K562 (cell line): ENCODE data around the gene ZNF43. TPM values are rescaled to one million over a fixed set of nuclear protein-coding genes. Genes with fewer than 3 reads are reported as not detected.

Experiments
- ARID3B ChIP-seq: fragments of 250-450 bp; sonication (Bioruptor Pico); IDR thresholded peaks from 2 replicates; pipeline ENCODE4 v1.4.0; 2020; ENCODE audit warnings: borderline replicate concordance
- BCOR ChIP-seq: fragments of 450-650 bp; IDR thresholded peaks from 2 replicates; pipeline ENCODE4 v1.6.1; 2016
- E2F3 ChIP-seq: fragments of 250-450 bp; sonication (Bioruptor Pico); IDR thresholded peaks from 2 replicates; pipeline ENCODE4 v1.4.0; 2020; ENCODE audit warnings: mild to moderate bottlenecking
- FOXA3 ChIP-seq, 2 experiments: fragments of 450-650 bp in 1 of 2; sonication (generic) in 1 of 2; formaldehyde crosslinking; IDR thresholded peaks in 1 of 2; conservative IDR thresholded peaks in 1 of 2; 2 replicates each; pipeline versions ENCODE4 v1.4.0 to v1.8.0; 2020 to 2022; ENCODE audit warnings: mild to moderate bottlenecking in 2 of 2, missing genetic modification reagents in 1 of 2
- FOXM1 ChIP-seq, 2 experiments: fragments of 450-650 bp in 1 of 2; sonication (generic) in 1 of 2; formaldehyde crosslinking in 1 of 2; IDR thresholded peaks; 2 replicates each; pipeline versions ENCODE4 v1.6.1 to v1.9.0; 2017 to 2022; ENCODE audit warnings: low read depth in 2 of 2, mild to moderate bottlenecking in 2 of 2, missing genetic modification reagents in 1 of 2, moderate library complexity in 1 of 2
- MAFK ChIP-seq: IDR thresholded peaks from 2 replicates; pipeline ENCODE4 v1.6.1; 2011; ENCODE audit warnings: low read length, improper control_type of control experiment
- NFE2L1 ChIP-seq: fragments of 450-650 bp; IDR thresholded peaks from 2 replicates; pipeline ENCODE4 v1.6.1; 2016; ENCODE audit warnings: missing genetic modification characterization, low read depth, mild to moderate bottlenecking, missing compliant biosample characterization, moderate library complexity, borderline replicate concordance
- RBM14 ChIP-seq: fragments of 200-400 bp; formaldehyde crosslinking; IDR thresholded peaks from 2 replicates; pipeline ENCODE4 v1.6.1; 2018; ENCODE audit warnings: low read depth, mild to moderate bottlenecking, low read length, moderate library complexity, borderline replicate concordance; ENCODE audit not compliant: insufficient read depth
- RBM34 ChIP-seq: fragments of 200-400 bp; formaldehyde crosslinking; IDR thresholded peaks from 2 replicates; pipeline ENCODE4 v1.6.1; 2018; ENCODE audit warnings: low read length, borderline replicate concordance; ENCODE audit not compliant: insufficient read depth
- SLC30A9 ChIP-seq: fragments of 250-450 bp; sonication (Bioruptor Pico); IDR thresholded peaks from 2 replicates; pipeline ENCODE4 v1.8.0; 2022; ENCODE audit warnings: mild to moderate bottlenecking, moderate library complexity
- SNRNP70 ChIP-seq: fragments of 200-400 bp; formaldehyde crosslinking; optimal IDR thresholded peaks from 2 replicates; pipeline ENCODE3; 2017; ENCODE audit warnings: low read depth, low read length
- TBP ChIP-seq: optimal IDR thresholded peaks from 2 replicates; pipeline ENCODE3; 2011; ENCODE audit warnings: low read depth, low read length, improper control_type of control experiment
- THAP12 ChIP-seq: fragments of 250-450 bp; sonication (Bioruptor Pico); IDR thresholded peaks from 2 replicates; pipeline ENCODE4 v1.9.0; 2021; ENCODE audit warnings: mild to moderate bottlenecking, inconsistent platforms
- ZNF217 ChIP-seq: sonication (generic); formaldehyde crosslinking; IDR thresholded peaks from 2 replicates; pipeline ENCODE4 v1.8.0; 2022; ENCODE audit warnings: mild to moderate bottlenecking, missing genetic modification reagents
- ZNF740 ChIP-seq, 3 experiments: fragments of 200-800 bp in 1 of 3; sonication (Bioruptor generic) in 1 of 3; sonication (generic) in 1 of 3; formaldehyde crosslinking in 1 of 3; IDR thresholded peaks; 2 replicates each; pipeline versions ENCODE4 v1.6.1 to v1.8.0; 2016 to 2022; ENCODE audit warnings: mild to moderate bottlenecking in 2 of 3, missing compliant biosample characterization in 2 of 3, missing genetic modification characterization in 2 of 3, missing genetic modification reagents in 1 of 3
- polyA plus RNA-seq, 8 experiments: library from polyadenylated mRNA; depleted of rRNA in 4 of 8; stranded (reverse) in 5 of 8; unstranded in 3 of 8; fragments of >200 nt; fragmentation: Nextera tagmentation in 2 of 8; fragmentation: Illumina TruSeq in 1 of 8; extraction: Ambion mirVana in 2 of 8; extraction: Trizol in 1 of 8; gene quantifications; 2 replicates each; pipeline versions ENCODE4 v1.2.1 to v1.2.3, GENCODE V29; 2011 to 2014; ENCODE audit warnings: inconsistent platforms in 1 of 8, missing spikeins in 1 of 8
- total RNA-seq, 7 experiments: library from RNA; depleted of rRNA in 6 of 7; stranded (reverse); fragments of >200 nt in 6 of 7; fragmentation: Illumina TruSeq in 2 of 7; extraction: Trizol in 2 of 7; gene quantifications; 2 replicates each; pipeline versions ENCODE4 v1.2.1 to v1.2.3, GENCODE V29; 2011 to 2021; ENCODE audit warnings: low replicate concordance in 1 of 7
- TF ChIP-seq, protein P1 (sequence below): IDR thresholded peaks from 2 replicates; pipeline ENCODE4 v1.6.1; 2016; ENCODE audit warnings: missing genetic modification characterization, missing compliant biosample characterization
- TF ChIP-seq, protein P2 (sequence below), 2 experiments: fragments of 450-650 bp in 1 of 2; sonication (generic) in 1 of 2; formaldehyde crosslinking; conservative IDR thresholded peaks; 2 replicates each; pipeline versions ENCODE4 v1.4.0 to v1.8.1; 2020 to 2022; ENCODE audit warnings: mild to moderate bottlenecking in 1 of 2, missing genetic modification reagents in 1 of 2
- TF ChIP-seq, protein P3 (sequence below): sonication (generic); formaldehyde crosslinking; IDR thresholded peaks from 2 replicates; pipeline ENCODE4 v1.5.0; 2020; ENCODE audit warnings: missing genetic modification reagents

ZNF43 gene
- total and polyA plus RNA-seq, 9 of the 15 experiments (the other 6 are each of a cell fraction or from before 2014, with no cell fraction given) = 3.6 to 18.6 (median 9.2) TPM

DNA sequence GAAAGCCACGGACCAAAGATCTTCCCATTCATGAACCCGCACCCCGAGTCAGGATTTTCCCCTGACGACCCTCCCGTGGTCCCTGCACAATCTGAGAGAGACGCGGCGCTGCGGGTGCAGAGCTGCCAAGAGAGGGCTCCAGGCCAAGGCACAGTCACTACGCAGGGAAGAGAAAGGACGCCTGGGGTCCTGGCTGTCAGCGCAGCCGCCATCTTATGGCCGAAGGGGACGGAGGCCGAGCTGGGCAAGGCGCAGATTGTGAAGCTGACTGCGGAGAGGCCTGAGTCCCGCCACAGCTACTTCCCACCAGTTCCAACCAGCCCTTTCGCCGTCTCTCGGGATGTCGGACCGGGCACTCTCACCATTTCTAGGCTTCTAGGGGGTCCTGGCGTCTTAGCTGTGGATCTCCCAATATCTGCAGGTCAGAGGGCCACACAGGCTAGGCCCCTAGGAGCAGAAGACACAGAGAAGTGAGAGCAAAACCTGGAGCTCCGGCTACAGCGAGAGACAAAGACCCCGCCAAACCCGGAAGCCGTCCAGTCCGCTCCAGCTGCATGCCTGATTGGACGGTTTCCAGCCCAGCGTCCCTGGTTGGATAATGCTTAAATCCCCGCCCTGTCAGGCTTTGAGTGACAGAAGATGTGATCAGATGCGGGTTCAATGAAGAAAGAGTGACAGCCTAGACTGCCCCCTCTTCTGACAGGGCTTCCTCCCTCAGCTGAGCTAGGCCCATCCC lies 68.7 kb downstream of the ZNF43 start, which contains the start of gene ZNF100 (continued):
- TF ChIP-seq FOXA3 (CRISPR knock-in tag; conservative IDR thresholded peaks at IDR 0.05 in 1 of 2, IDR thresholded peaks at IDR 0.05 in 1 of 2) (no peak), FOXM1 (IDR thresholded peaks at IDR 0.05; ENCODE audit: low read depth) (no peak), FOXM1 (CRISPR knock-in tag; IDR thresholded peaks at IDR 0.05; ENCODE audit: low read depth) (no peak), MAFK (no peak), RBM34 (no peak), SNRNP70 (no peak), E2F3 (CRISPR knock-in tag) (no peak), RBM14 (no peak), BCOR (no peak), THAP12 (CRISPR knock-in tag) (no peak), ARID3B (CRISPR knock-in tag) (no peak), TBP (peak; percentile 79), NFE2L1 (tag) (no peak), SLC30A9 (no peak), ZNF740 (CRISPR knock-in tag; IDR thresholded peaks at IDR 0.05) (no peak), ZNF740 (tag; IDR thresholded peaks at IDR 0.05) (no peak), ZNF217 (no peak)
- TF ChIP-seq, protein P1, sequence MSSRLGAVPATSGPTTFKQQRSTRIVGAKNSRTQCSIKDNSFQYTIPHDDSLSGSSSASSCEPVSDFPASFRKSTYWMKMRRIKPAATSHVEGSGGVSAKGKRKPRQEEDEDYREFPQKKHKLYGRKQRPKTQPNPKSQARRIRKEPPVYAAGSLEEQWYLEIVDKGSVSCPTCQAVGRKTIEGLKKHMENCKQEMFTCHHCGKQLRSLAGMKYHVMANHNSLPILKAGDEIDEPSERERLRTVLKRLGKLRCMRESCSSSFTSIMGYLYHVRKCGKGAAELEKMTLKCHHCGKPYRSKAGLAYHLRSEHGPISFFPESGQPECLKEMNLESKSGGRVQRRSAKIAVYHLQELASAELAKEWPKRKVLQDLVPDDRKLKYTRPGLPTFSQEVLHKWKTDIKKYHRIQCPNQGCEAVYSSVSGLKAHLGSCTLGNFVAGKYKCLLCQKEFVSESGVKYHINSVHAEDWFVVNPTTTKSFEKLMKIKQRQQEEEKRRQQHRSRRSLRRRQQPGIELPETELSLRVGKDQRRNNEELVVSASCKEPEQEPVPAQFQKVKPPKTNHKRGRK (tag) = no peak
- TF ChIP-seq, protein P2, sequence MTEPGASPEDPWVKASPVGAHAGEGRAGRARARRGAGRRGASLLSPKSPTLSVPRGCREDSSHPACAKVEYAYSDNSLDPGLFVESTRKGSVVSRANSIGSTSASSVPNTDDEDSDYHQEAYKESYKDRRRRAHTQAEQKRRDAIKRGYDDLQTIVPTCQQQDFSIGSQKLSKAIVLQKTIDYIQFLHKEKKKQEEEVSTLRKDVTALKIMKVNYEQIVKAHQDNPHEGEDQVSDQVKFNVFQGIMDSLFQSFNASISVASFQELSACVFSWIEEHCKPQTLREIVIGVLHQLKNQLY (CRISPR knock-in tag; conservative IDR thresholded peaks at IDR 0.05) = no peak
- TF ChIP-seq, protein P3, sequence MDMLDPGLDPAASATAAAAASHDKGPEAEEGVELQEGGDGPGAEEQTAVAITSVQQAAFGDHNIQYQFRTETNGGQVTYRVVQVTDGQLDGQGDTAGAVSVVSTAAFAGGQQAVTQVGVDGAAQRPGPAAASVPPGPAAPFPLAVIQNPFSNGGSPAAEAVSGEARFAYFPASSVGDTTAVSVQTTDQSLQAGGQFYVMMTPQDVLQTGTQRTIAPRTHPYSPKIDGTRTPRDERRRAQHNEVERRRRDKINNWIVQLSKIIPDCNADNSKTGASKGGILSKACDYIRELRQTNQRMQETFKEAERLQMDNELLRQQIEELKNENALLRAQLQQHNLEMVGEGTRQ (CRISPR knock-in tag) = no peak
